Liver (tissue), 9 donors: Measurements from ENCODE around the gene TET2. TPM values are rescaled to one million over a fixed set of nuclear protein-coding genes. Genes with fewer than 3 reads are reported as not detected.

ENCODE experiments used
- DNase-seq: peaks from one replicate; pipeline ENCODE4 v3.0.0-alpha.2; 2017; ENCODE audit warnings: low spot score
- H3K27ac ChIP-seq, 2 donors: one replicate each; pipeline ENCODE4 v1.7.0; 2013; ENCODE audit warnings: inconsistent platforms in 2 of 2, low read length in 2 of 2, control low read depth in 1 of 2, low read depth in 1 of 2, mild to moderate bottlenecking in 1 of 2
- H3K27me3 ChIP-seq, 4 donors: one replicate each; pipeline versions ENCODE4 v1.6.1 to v1.7.0; 2013; ENCODE audit warnings: low read length in 3 of 4, inconsistent platforms in 1 of 4, mild to moderate bottlenecking in 1 of 4, moderate library complexity in 1 of 4; ENCODE audit not compliant: control insufficient read depth in 4 of 4, insufficient read depth in 4 of 4
- H3K36me3 ChIP-seq, 4 donors: one replicate each; pipeline versions ENCODE4 v1.6.1 to v1.7.0; 2013; ENCODE audit warnings: low read length in 3 of 4, mild to moderate bottlenecking in 3 of 4, low read depth in 1 of 4, moderate library complexity in 1 of 4; ENCODE audit not compliant: control insufficient read depth in 4 of 4, insufficient read depth in 3 of 4
- H3K4me1 ChIP-seq, 4 donors: one replicate each; pipeline versions ENCODE4 v1.6.1 to v1.7.0; 2013; ENCODE audit warnings: low read length in 3 of 4, mild to moderate bottlenecking in 3 of 4, moderate library complexity in 1 of 4; ENCODE audit not compliant: control insufficient read depth in 4 of 4, insufficient read depth in 4 of 4
- H3K4me3 ChIP-seq, 3 donors: one replicate each; pipeline versions ENCODE4 v1.6.1 to v1.7.0; 2013; ENCODE audit warnings: low read length in 3 of 3, control low read depth in 1 of 3, low read depth in 1 of 3, mild to moderate bottlenecking in 1 of 3
- H3K9ac ChIP-seq, 2 donors: one replicate each; pipeline ENCODE4 v1.7.0; 2013; ENCODE audit warnings: low read length in 2 of 2, mild to moderate bottlenecking in 2 of 2, moderate library complexity in 2 of 2, control low read depth in 1 of 2, low read depth in 1 of 2
- H3K9me3 ChIP-seq, 4 donors: one replicate each; pipeline versions ENCODE4 v1.6.1 to v1.7.0; 2013; ENCODE audit warnings: low read length in 3 of 4; ENCODE audit not compliant: control insufficient read depth in 4 of 4
- ATF3 ChIP-seq: IDR thresholded peaks from 2 replicates; pipeline ENCODE4 v1.6.1; 2016; ENCODE audit warnings: antibody characterized with exemption
- CTCF ChIP-seq: fragments of 150-350 bp; IDR thresholded peaks from 2 replicates; pipeline ENCODE4 v1.5.1; 2017; ENCODE audit warnings: improper control_type of control experiment, low read depth, low read length; ENCODE audit not compliant: missing input control
- EGR1 ChIP-seq, 2 donors: IDR thresholded peaks; 2 replicates each; pipeline ENCODE4 v1.6.1; 2016 to 2018; ENCODE audit warnings: antibody characterized with exemption in 2 of 2, low read depth in 2 of 2
- FOXA2 ChIP-seq: IDR thresholded peaks from 2 replicates; pipeline ENCODE4 v1.6.1; 2016; ENCODE audit warnings: antibody characterized with exemption
- GABPA ChIP-seq, 2 donors: IDR thresholded peaks in 1 of 2; conservative IDR thresholded peaks in 1 of 2; 2 replicates each; pipeline ENCODE4 v1.6.1; 2016; ENCODE audit warnings: antibody characterized with exemption in 2 of 2, mild to moderate bottlenecking in 1 of 2, moderate library complexity in 1 of 2
- HNF4A ChIP-seq, 2 donors: conservative IDR thresholded peaks; 2 replicates each; pipeline ENCODE4 v1.6.1; 2016; ENCODE audit warnings: antibody characterized with exemption in 2 of 2, mild to moderate bottlenecking in 2 of 2
- HNF4G ChIP-seq: IDR thresholded peaks from 2 replicates; pipeline ENCODE4 v1.6.1; 2016; ENCODE audit warnings: antibody characterized with exemption
- JUND ChIP-seq, 2 donors: IDR thresholded peaks; 2 replicates each; pipeline ENCODE4 v1.6.1; 2016; ENCODE audit warnings: antibody characterized with exemption in 2 of 2
- NR2F2 ChIP-seq: IDR thresholded peaks from 2 replicates; pipeline ENCODE4 v1.6.1; 2016; ENCODE audit warnings: antibody characterized with exemption
- REST ChIP-seq: IDR thresholded peaks from 2 replicates; pipeline ENCODE4 v1.6.1; 2016; ENCODE audit warnings: antibody characterized with exemption, mild to moderate bottlenecking
- RXRA ChIP-seq, 2 donors: IDR thresholded peaks; 2 replicates each; pipeline ENCODE4 v1.6.1; 2017 to 2018; ENCODE audit warnings: antibody characterized with exemption in 2 of 2, mild to moderate bottlenecking in 1 of 2
- SP1 ChIP-seq: IDR thresholded peaks from 2 replicates; pipeline ENCODE4 v1.6.1; 2018; ENCODE audit warnings: antibody characterized with exemption, mild to moderate bottlenecking
- ZBTB33 ChIP-seq: IDR thresholded peaks from 2 replicates; pipeline ENCODE4 v1.6.1; 2016; ENCODE audit warnings: antibody characterized with exemption
- WGBS: extraction: QIAGEN DNeasy Blood & Tissue Kit; methylation state at CpG from one replicate; pipeline ENCODE4 v1.1.7; 2013; 5-methylcytosine and 5-hydroxymethylcytosine counted together
- polyA plus RNA-seq, 2 donors: library from polyadenylated mRNA; stranded (reverse) in 1 of 2; unstranded in 1 of 2; fragments of 200-250 nt in 1 of 2; fragments of >200 nt in 1 of 2; fragmentation: Nextera tagmentation in 1 of 2; extraction: Ambion mirVana in 1 of 2; gene quantifications; one replicate each; pipeline versions ENCODE4 v1.2.1 to v1.2.3, GENCODE V29; 2013 to 2015
- total RNA-seq, 2 donors: library from RNA; depleted of rRNA; stranded (reverse); fragments of >200 nt; gene quantifications; one replicate each; pipeline ENCODE4 v1.2.3, GENCODE V29; 2014
- donor health status: healthy.
- donor health status: healthy.
- donor health status: healthy.
- donor health status: healthy.
- donor health status: healthy.

Gene TET2
- total and polyA plus RNA-seq, 4 donors: 0.88 to 8.4 (median 5.5) TPM

- H3K4me1 ChIP-seq: peaks cover 0 to 5% (median 1%) of the 10 kb centered on the region in 4 donors
- no peak for TF ChIP-seq EGR1 (IDR thresholded peaks at IDR 0.05; ENCODE audit: low read depth in 2 of 2)
- TF ChIP-seq CTCF: peak; percentile 4
- DNase-seq: no peak
- H3K27ac ChIP-seq: no peak overlapping the region
- no peak overlapping the region for H3K9ac ChIP-seq
- H3K4me3 ChIP-seq: no peak overlapping the region
- 75% methylated on average over 5 of the region's 5 CpGs for WGBS
- H3K27me3 ChIP-seq: no peaks in the 10 kb centered on the region
- H3K9me3 ChIP-seq: no peaks in the 10 kb centered on the region
- no peaks in the 10 kb centered on the region for H3K36me3 ChIP-seq
Observed at GRCh38 chr4:105196523-105197145, 50.0 kb downstream of the TET2 start.

- no peaks in the 10 kb centered on the region for H3K27me3 ChIP-seq
- no peaks in the 10 kb centered on the region for H3K9me3 ChIP-seq
- TF ChIP-seq GABPA (IDR thresholded peaks at IDR 0.05 in 1 of 2, conservative IDR thresholded peaks at IDR 0.05 in 1 of 2) (no peak), SP1 (no peak)
- no peak overlapping the region for H3K4me3 ChIP-seq
- no peak for DNase-seq
- H3K27ac ChIP-seq: no peak overlapping the region
- no peaks in the 10 kb centered on the region for H3K36me3 ChIP-seq
- 93% methylated on average over 3 of the region's 3 CpGs for WGBS
- H3K9ac ChIP-seq: no peak overlapping the region
- H3K4me1 ChIP-seq: peaks cover 0 to 2% (median 1%) of the 10 kb centered on the region in 4 donors
Observed at GRCh38 chr4:105197777-105198176, 51.1 kb downstream of the TET2 start.

GRCh38 chr4:105198541-105198940 is 51.9 kb downstream of the TET2 start:
- no peak overlapping the region for H3K4me3 ChIP-seq
- H3K9me3 ChIP-seq: no peaks in the 10 kb centered on the region
- H3K9ac ChIP-seq: no peak overlapping the region
- no peak for DNase-seq
- TF ChIP-seq JUND (IDR thresholded peaks at IDR 0.05) (no peak), REST (no peak), FOXA2 (no peak), ATF3 (no peak), NR2F2 (no peak), ZBTB33 (no peak), CTCF (no peak), HNF4G (no peak), RXRA (IDR thresholded peaks at IDR 0.05) (no peak), GABPA (IDR thresholded peaks at IDR 0.05 in 1 of 2, conservative IDR thresholded peaks at IDR 0.05 in 1 of 2) (no peak), HNF4A (conservative IDR thresholded peaks at IDR 0.05) (no peak), EGR1 (IDR thresholded peaks at IDR 0.05; ENCODE audit: low read depth in 2 of 2) (no peak)
- H3K36me3 ChIP-seq: no peaks in the 10 kb centered on the region
- 92% methylated on average over 2 of the region's 2 CpGs for WGBS
- H3K27me3 ChIP-seq: no peaks in the 10 kb centered on the region
- H3K4me1 ChIP-seq: peaks cover 0 to 2% (median under 1%) of the 10 kb centered on the region in 4 donors
- no peak overlapping the region for H3K27ac ChIP-seq
